Psoas muscle (tissue), 8 donors: ENCODE results near the gene POLR3A. TPM values are rescaled to one million over a fixed set of nuclear protein-coding genes. Genes with fewer than 3 reads are reported as not detected.
A peak's percentile ranks its signal among the peaks of the same experiment; 100 is the strongest.

ENCODE experiments used
- ATAC-seq, 4 donors: fragments of 200-7000 bp; cut with Tn5 transposase; one replicate each; pipeline ENCODE4 v1.9.1; 2020; ENCODE audit warnings: moderate library complexity in 3 of 4, mild to moderate bottlenecking in 2 of 4
- DNase-seq, 2 donors: peaks; one replicate each; pipeline ENCODE4 v3.0.0-alpha.2; 2020
- H3K27ac ChIP-seq: fragments of 200-600 bp; one replicate; pipeline ENCODE4 v1.8.0; 2022
- H3K27me3 ChIP-seq, 3 donors: fragments of 200-600 bp in 1 of 3; one replicate each; pipeline versions ENCODE4 v1.6.1 to v1.8.0; 2013 to 2022; ENCODE audit warnings: low read length in 2 of 3, mild to moderate bottlenecking in 2 of 3, moderate library complexity in 1 of 3; ENCODE audit not compliant: insufficient read depth in 3 of 3
- H3K36me3 ChIP-seq, 2 donors: fragments of 200-600 bp in 1 of 2; one replicate each; pipeline versions ENCODE4 v1.6.1 to v1.8.0; 2013 to 2022; ENCODE audit warnings: low read depth in 1 of 2, mild to moderate bottlenecking in 1 of 2, moderate library complexity in 1 of 2; ENCODE audit not compliant: insufficient read depth in 1 of 2
- H3K4me1 ChIP-seq: fragments of 200-600 bp; one replicate; pipeline ENCODE4 v1.8.0; 2022
- H3K4me3 ChIP-seq: fragments of 200-600 bp; one replicate; pipeline ENCODE4 v1.8.0; 2022; ENCODE audit warnings: mild to moderate bottlenecking
- H3K9me3 ChIP-seq: fragments of 200-600 bp; one replicate; pipeline ENCODE4 v1.8.0; 2022
- CTCF ChIP-seq: fragments of 200-600 bp; IDR thresholded peaks from one replicate; pipeline ENCODE4 v1.8.0; 2022; ENCODE audit warnings: antibody characterized with exemption
- WGBS, 3 donors: extraction: QIAGEN DNeasy Blood & Tissue Kit; methylation state at CpG; one replicate each; pipeline versions ENCODE4 v1.1.6 to v1.1.7; 2013; 5-methylcytosine and 5-hydroxymethylcytosine counted together
- intact Hi-C, 2 donors: fragments of 100-400 bp; cut with DNase I; formaldehyde crosslinking; loops; one replicate each; pipeline versions ENCODE4 v1.11.0 to v1.14.2; 2022
- polyA plus RNA-seq, 3 donors: library from polyadenylated mRNA; stranded (reverse); fragments of 200-250 nt; gene quantifications; one replicate each; pipeline ENCODE4 v1.2.3, GENCODE V29; 2013
- total RNA-seq, 4 donors: library from RNA; stranded (reverse); fragmentation: NEBNext Ultra II Directional in 2 of 4; extraction: Animal tissue kit (Norgen Biotek cat#: 25700) in 2 of 4; gene quantifications; one replicate each; pipeline versions ENCODE4 v1.2.1 to v1.2.4, GENCODE V29; 2021 to 2023
- donor health status: healthy with polysubstance abuse.
- donor health status: DM: no; HTN: no; CAD: no; lungs with moderate emphysema.
- donor health status: Bipolar disorder and iron deficiency.
- donor health status: healthy.
- donor health status: DM: yes; HTN: yes; CAD: no.
- donor health status: DM: no; HTN: no; CAD: no.
- donor health status: DM: no; HTN: no; CAD: no.
- donor health status: DM: yes; HTN: yes; CAD: no.

The POLR3A gene
- total and polyA plus RNA-seq, 7 donors: 5.2 to 16.5 (median 12.6) TPM

GRCh38 chr10:77959384-77959783 is 69.9 kb downstream of the POLR3A start:
- Histone ChIP-seq H3K4me3 (no peak overlapping the region), H3K27me3 (no peaks in the 10 kb centered on the region), H3K9me3 (no peaks in the 10 kb centered on the region), H3K27ac (no peak overlapping the region), H3K36me3 (no peaks in the 10 kb centered on the region), H3K4me1 (no peaks in the 10 kb centered on the region)
- 36 to 45% (median 38%) methylated on average over 4 of the region's 4 CpGs for WGBS, 3 donors
- ATAC-seq (no peak), DNase-seq (no peak)
- intact Hi-C loops: no loop called here
- no peak for TF ChIP-seq CTCF

DNA sequence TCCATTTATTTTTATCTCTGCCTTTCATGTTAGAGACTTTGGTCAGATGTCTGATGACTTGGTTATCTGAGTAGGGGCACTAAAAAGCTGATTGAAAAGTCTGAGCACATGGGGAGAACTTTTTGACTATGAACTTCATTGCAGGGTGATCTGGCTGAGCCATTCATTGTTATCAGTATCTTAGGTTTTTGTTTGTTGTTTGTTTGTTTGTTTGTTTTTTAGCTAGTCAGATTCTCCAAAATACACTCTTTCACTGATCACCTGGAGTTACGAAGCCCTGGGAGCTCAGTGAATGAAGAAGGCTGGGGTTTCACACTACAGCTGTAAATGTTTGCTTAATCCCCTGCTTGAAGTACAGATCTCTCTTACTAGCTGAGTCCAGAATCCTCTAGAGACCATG is 74.2 kb downstream of the POLR3A start:
- H3K9me3 ChIP-seq: peaks cover 16% of the 10 kb centered on the region
- H3K27ac ChIP-seq: no peak overlapping the region
- no peaks in the 10 kb centered on the region for H3K36me3 ChIP-seq
- no peaks in the 10 kb centered on the region for H3K27me3 ChIP-seq
- DNase-seq (no peak), ATAC-seq (no peak)
- no peak overlapping the region for H3K4me3 ChIP-seq
- no peak for TF ChIP-seq CTCF
- no peaks in the 10 kb centered on the region for H3K4me1 ChIP-seq
- WGBS, 3 donors: 31 to 68% (median 42%) methylated on average over 1 of the region's 1 CpG
- intact Hi-C loops: no loop called here

- intact Hi-C loops: no loop called here
- no peak for TF ChIP-seq CTCF
- peaks cover 3% of the 10 kb centered on the region for H3K4me1 ChIP-seq
- H3K27ac ChIP-seq: peak overlapping the region; percentile 73
- 7 to 11% (median 11%) methylated on average over 7 of the region's 7 CpGs for WGBS, 3 donors
- DNase-seq: peak; percentile 69 to 86
- no peaks in the 10 kb centered on the region for H3K36me3 ChIP-seq
- peak; percentile 99 to 100 (median 99) for ATAC-seq
- peaks cover 16% of the 10 kb centered on the region for H3K9me3 ChIP-seq
- no peaks in the 10 kb centered on the region for H3K27me3 ChIP-seq
- no peak overlapping the region for H3K4me3 ChIP-seq
These were observed 80.1 kb downstream of the POLR3A start for GRCh38 chr10:77949167-77949566.

- ATAC-seq (no peak), DNase-seq (no peak)
- Histone ChIP-seq H3K4me1 (peaks cover 12% of the 10 kb centered on the region), H3K27ac (no peak overlapping the region), H3K4me3 (no peak overlapping the region), H3K36me3 (no peaks in the 10 kb centered on the region), H3K27me3 (no peaks in the 10 kb centered on the region), H3K9me3 (peaks cover 1% of the 10 kb centered on the region)
- whole genome bisulfite sequencing, 3 donors: 34 to 45% (median 35%) methylated on average over 2 of the region's 2 CpGs
- no peak for TF ChIP-seq CTCF
- intact Hi-C loops: no loop called here
These were observed 83.2 kb downstream of the POLR3A start for GRCh38 chr10:77946084-77946483.

DNA sequence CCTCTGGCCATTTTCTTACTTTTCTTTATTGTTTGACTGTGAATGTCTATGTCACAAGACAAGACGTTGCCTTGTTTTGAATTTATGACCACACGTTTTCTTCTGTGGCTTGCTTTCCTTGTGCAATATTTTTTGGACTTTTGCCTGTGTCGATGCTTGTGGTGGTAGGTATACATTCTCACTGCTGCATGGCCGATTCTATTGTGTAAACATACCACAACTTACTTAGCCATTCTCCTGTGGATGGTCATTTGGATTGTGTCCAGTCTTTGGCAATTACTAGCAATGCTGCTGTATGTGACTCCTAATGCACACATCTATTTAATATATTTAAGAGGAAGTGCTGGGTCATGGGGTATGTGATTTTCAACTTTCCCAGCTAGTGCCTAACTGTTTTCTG is 84.8 kb downstream of the POLR3A start:
- Histone ChIP-seq H3K36me3 (no peaks in the 10 kb centered on the region), H3K27ac (no peak overlapping the region), H3K9me3 (no peaks in the 10 kb centered on the region), H3K4me3 (no peak overlapping the region), H3K4me1 (peaks cover 18% of the 10 kb centered on the region), H3K27me3 (no peaks in the 10 kb centered on the region)
- no peak for TF ChIP-seq CTCF
- intact Hi-C loops: no loop called here
- DNase-seq: no peak
- no peak for ATAC-seq
- whole genome bisulfite sequencing, 3 donors: 68 to 78% (median 69%) methylated on average over 4 of the region's 4 CpGs
